OCI-M2 (cell line): ENCODE measurements around the gene DENND2A.
"Not testable (repeated sequence)": the region's sequence is repeated elsewhere in the genome, so short reads cannot be mapped to it uniquely, and the experiment has no call there.

ENCODE experiments used
- DNase-seq: peaks from one replicate; lab custom pipeline; 2025; ENCODE audit not compliant: unreplicated experiment; lab: John Stamatoyannopoulos, UW

DENND2A gene

DNA sequence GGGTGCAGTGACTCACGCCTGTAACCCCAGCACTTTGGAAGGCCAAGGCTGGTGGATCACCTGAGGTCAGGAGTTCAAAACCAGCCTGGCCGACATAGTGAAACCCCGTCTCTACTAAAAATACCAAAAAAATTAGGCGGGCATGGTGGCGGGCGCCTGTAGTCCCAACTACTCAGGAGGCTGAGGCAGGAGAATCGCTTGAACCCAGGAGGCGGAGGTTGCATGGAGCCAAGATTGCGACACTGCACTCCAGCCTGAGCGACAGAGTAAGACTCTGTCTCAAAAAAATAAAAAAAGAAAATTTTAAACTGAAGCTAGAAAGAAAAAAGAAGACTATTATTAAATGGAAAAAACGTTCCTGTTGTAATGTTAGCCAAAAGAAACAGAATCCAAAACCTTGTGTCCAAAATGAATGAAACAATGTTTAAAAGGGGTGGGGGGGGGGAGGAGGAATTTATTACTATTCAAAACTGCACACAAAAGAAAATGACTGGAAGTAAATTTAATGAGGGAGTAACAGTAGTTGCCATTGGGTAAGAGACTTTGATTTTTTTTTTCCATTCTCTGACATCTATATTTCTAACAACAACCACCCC lies 20.6 kb downstream of the DENND2A start:
- not testable (repeated sequence) for DNase-seq

- no peak for DNase-seq
Measured at GRCh38 chr7:140619176-140619575, 21.4 kb downstream of the DENND2A start.

DNA sequence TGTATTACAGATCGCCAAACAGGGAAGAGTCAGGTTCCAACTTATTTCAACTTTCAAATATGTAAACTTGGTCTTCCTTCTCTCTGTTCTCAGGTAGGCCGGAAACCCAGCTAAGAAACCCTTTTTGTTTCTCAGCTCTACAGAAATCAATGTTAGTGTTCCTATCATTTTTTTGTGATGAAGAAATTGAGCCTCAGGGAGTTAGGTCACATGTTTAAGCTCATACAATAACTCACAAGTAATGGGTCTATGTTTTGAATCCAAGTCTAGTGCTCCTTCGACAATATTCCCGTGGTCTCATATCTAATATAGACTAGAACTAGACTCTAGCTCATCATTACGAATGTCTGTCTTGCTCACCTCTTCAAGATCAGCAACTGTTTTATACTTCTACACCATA lies 22.3 kb downstream of the DENND2A start:
- DNase-seq, result no peak

DNA sequence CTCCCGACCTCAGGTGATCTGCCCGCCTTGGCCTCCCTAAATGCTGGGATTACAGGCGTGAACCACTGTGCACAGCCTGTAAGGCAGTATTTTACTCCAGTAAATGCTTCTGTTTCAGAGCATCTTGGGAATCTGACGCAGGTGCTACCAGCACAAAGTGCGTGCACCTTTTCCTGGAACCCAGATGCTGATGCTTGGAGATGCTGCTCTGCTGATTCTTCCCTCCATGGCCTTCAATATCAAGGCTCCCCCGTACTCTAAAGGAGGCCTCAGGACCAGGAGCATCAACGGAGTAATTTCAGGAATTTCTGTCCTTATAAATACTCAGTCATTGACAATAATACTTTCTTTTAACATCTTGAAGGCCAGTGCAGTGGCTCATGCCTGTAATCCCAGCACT lies 23.5 kb downstream of the DENND2A start:
- no peak for DNase-seq

DNA sequence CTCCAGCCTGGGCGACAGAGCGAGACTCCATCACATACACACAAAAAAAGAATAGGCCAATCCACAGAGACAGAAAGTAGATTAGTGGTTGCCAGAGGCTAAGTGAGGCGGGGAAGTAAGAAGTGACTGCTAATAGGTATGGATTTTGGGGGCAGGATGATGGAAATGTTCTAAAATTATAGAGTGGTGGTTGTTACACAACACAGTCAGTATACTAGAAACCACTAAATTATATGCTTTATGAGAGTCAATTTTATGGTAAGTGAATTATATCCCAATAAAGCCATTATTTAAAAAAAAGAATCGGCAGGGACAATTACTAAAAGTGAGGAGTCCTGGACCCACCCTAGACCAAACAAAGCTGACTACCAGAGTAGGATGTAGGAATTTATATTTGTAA lies 24.3 kb downstream of the DENND2A start:
- DNase-seq, result no peak

- DNase-seq, result no peak
Measured at GRCh38 chr7:140611641-140612040, 29.0 kb downstream of the DENND2A start.

DNA sequence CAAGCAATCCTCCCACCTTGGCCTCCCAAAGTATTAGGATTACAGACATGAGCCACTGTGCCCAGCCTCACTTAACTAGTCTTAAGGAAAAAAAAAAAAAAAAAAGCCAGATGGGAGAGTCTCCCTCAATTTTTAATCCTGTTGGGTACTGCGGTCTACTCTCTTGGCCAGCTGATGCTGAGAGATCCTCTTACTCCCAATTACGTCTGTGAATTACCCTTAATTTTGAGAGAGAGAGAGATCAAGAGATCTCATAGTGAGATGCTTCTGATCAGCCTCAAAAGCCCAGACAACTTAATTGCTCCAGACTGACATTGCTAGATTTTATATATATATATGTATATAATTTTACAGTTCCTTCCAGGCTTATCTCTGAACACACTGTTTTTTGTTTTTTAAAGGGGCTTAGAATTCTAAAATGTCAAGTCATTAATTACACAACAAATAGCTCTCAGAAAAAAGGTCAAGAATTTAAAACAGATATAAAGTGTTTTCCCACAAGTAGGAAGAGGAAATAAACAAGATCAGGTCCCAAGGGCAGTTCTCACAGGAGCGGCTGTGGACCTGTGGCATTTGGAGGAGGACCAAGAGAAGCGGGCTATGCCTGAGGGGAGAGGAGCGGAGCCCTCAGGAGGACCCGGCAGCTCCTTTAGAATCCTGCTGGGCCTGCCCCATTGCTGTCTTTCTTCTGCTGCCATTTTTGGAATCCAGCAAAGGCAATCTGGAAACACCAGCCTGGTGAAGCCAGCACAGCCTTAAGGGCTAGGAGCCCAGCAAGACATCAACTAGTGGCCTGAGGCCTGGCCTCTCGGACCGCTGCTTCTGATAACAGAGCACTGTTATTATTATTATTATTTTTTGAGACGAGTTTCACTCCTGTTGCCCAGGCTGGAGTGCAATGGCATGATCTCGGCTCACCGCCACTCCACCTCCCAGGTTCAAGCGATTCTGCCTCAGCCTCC lies 30.1 kb downstream of the DENND2A start:
- DNase-seq, result no peak

DNA sequence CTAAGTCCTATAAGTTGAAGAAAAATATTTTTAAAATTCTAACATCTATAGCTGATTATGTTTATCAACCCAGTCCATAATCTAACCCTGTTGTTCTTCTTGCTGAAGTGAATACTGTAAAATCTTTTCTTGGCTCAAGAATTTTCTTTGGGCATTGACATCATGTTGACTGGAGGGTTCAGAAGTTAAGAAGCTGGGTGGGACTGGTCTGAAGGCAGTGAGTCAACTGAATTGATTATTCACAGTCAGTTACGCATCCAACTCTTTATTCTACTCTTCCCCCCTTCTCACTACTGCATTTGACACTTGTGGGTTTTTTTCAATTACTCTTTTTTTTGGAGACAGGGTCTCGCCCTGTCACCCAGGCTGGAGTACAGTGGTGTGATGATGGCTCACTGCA lies 31.0 kb downstream of the DENND2A start:
- no peak for DNase-seq

DNA sequence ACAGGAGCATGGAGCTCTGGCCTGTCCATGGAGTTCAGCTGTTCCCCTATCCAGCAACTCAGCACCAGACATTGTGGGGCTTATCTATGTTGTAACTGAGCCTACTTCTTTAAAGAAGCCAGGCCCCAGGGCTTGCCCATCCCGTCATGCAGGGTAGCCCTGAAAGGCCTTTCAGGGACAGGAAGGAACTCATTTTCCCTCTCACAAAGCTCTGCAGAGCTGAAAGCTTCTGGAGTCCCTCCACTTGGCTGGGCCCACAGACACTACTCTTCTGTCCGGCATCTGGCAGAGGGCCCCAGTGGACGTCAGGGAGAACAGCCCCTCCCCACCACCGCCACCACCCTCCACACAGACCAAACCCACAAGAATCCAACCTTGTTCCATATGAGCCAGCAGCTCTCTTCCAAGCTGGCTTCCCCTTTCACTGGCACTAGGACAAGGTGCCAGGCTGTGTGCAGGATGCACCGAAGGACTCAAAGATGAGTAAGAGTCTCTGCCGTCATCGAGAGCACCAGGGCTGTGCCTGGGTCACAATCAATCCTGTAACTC lies 33.1 kb downstream of the DENND2A start:
- no peak for DNase-seq

GRCh38 chr7:140605337-140605736 lies 35.3 kb downstream of the DENND2A start:
- no peak for DNase-seq

DNA sequence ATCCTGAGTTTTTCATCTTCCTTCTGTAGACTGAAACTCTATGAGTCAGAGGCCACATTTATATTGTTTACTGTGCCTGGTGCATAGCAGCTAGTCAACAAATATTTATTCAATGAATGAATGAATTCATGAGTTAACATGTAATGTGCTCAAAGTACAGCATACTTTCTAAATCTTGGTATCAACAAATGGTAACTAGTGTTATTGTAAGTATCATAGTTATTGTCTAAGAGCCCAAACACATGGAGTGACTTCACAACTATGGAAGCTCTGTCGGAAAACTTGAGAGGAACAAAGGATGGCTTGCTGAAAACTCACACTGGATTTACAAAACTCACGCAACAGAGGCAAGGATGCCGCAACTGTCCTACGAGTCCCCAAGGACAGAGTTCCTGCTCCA lies 35.9 kb downstream of the DENND2A start:
- DNase-seq, result no peak

DNA sequence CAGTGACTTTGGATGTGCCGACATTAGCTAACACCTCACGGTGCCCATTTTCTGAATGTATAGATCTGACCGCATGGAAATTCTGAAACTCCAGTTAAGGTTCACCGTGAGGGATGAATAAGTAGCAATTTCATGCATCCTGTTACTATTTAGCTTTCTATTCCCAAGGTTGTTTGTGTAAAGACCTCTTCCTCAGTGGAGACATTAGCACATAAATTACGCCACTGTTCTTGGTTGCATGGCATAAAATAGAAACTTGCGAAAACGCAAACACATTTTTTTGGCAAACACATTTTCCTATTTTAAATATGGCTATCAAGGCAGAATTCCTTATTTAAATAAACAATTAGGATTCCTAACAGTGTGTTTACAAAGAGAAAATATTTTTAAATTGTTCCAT lies 36.5 kb downstream of the DENND2A start:
- no peak for DNase-seq

DNA sequence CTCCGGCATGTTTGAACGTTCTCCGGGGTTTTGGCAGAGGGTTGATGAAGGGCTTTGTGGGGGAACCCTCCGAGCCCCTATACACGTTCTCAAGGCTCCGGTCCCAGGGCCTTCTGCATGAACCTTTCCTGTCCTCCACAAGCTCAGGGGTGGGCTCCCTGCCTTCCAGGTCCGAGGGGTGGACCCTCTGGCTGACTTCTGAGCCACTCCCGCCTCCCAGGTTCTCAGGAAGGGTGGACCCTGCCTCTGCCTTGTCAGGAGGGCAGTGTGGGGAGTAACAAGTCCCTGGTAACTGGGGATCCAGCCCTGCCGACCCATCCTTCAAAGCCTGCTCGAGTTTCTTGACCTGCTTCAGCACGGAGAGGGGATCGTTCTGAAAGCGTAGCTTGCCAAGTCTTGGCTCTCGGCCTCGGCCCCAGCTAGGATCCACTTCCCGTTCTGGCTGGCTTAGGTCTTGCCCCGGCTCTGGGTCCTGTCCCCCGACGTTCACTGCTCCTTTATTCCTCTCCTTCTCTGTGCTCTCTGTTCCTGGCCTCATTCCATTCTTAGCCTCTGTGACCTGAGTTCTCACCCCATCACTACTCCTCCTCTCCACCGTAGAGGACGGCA lies 38.9 kb downstream of the DENND2A start:
- DNase-seq, result no peak

DNA sequence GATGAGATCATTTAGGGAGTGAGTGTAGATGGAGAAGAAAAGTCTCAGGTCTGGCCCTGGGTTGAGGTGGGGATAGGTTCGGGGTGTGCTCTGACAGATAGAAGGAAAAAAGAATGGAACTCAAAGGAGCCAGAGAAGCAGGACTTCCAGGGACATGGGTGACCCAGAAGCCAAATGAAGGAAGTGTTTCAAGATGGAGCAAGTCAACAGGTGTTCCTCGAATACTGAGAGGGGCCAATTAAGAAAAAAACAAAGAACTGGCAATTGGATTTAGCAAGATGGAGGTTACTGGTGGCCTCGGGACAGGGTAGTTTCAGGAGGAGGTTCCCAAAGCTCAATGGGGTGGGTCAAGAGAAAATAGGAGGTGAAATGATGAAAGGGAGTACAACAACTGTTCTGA lies 40.3 kb downstream of the DENND2A start:
- no peak for DNase-seq

DNA sequence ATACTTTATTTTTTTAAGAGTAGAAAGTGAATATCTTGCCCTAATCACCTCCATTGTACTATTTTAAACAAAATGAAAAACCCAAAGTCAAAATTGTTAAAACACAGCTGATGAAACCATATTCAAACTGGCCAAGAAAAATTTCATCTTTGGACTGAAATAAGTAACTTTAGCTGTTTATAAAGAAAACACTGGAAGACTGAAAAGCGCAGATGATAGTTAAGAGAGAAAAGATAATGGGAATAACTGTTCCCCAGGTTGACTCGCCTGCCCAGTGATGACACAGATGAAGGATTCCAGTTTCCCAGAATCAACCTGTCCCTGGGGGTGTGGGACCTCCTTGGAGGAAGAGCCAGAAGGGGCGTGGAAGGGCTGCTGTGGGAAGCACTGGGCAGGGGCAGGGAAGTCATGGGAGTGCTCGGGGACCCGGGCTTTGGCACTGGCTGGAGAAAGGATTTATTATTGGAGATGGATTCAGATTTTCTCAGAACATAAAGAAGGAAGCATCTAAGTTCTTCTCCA lies 43.1 kb downstream of the DENND2A start:
- DNase-seq, result no peak

DNA sequence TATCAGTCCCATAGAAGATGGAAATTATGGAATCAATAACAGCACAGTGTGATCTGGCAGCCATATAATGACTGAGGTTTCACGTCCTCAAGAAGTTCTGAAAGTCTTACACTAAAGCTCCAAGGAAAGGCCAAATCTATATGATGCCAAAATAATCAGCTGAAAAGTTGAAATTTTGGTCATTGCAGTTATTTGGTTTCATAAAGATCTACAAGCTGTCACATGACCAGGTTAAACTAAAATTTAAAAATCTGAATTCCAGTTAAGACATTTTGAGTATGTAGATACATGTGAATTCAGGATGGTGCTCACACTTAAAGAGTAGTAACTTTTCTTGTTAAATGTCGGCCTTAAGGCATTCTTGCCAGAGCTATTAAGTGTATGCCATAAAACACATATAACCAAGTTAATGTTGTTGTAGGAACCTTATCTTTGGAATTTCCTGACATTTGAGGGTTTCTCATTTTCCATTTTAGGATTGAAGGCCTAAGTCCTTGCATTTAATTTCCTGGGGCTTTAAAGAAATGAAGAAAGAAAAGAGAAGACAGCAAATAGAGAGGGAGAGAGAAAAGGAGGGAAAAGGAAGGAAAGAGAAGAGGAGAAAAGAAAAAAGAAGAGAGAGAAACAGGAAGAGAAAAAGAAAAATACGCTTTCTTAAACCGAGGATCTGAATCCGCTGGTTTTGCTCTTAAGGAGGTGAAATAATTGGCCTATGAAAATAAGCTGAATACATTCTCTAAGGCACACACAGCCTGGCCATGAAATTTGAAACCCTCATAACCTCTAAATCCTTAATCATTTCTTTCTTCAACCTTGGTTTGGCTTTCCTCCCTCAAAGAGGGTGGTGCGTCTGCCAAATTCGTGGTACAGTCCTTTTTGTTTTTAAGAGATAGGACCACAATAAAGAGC lies 43.8 kb downstream of the DENND2A start:
- DNase-seq, result no peak

DNA sequence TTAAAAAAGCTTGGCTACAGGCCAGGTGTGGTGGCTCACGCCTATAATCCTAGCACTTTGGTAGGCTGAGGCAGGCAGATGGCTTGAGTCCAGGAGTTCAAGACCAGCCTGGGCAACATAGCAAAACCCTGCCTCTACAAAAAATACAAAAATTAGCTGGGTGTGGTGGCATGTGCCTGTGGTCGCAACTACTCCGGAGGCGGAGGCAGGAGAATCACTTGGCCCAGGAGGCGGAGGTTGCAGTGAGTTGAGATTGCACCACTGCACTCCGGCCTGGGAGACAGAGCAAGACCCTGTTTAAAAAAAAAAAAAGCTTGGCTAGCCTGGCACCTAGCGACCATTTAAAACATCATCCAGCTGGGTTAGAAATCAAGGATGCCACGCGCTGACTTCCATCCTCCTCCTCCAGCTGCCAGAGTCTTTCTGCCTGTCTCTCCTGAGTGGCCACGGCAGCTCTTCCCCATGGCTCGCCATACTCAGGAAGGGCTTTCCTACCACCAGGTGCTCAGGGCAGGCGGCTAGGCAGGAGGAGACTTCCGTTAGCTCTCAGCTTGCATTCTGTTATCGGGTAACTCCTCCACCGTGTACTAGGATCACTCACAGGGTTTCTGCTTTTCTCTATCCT lies 45.0 kb downstream of the DENND2A start:
- no peak for DNase-seq

GRCh38 chr7:140594131-140594691 lies 46.4 kb downstream of the DENND2A start:
- no peak for DNase-seq

DNA sequence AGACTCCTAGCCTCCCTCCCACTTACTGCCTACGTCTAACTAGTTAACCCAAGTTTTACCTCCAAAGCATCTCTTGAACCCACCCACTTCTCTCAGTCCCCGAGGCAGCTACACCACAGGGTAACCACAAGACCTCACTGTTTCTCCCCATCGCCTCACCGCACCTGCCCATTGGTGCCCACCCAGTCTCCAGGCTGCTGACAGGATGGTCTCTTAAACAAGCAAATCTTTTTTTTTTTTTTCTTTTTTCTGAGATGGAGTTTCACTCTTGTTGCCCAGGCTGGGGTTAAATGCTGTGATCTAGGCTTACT lies 47.0 kb downstream of the DENND2A start:
- DNase-seq, result no peak
